AG10803 (cell line): ENCODE results near the gene ADORA2B.

Source experiments
- DNase-seq: peaks from one replicate; pipeline ENCODE4 v3.0.0; 2010; ENCODE audit warnings: low read depth
- H3K4me3 ChIP-seq: 2 replicates; pipeline ENCODE4 v1.5.1; 2011; ENCODE audit warnings: mild to moderate bottlenecking, low read length, control low read depth
- TF ChIP-seq, protein P1 (sequence below): conservative IDR thresholded peaks from 2 replicates; pipeline ENCODE4 v1.5.1; 2011; ENCODE audit warnings: mild to moderate bottlenecking, low read length, control low read depth, inconsistent platforms

Gene ADORA2B

DNA sequence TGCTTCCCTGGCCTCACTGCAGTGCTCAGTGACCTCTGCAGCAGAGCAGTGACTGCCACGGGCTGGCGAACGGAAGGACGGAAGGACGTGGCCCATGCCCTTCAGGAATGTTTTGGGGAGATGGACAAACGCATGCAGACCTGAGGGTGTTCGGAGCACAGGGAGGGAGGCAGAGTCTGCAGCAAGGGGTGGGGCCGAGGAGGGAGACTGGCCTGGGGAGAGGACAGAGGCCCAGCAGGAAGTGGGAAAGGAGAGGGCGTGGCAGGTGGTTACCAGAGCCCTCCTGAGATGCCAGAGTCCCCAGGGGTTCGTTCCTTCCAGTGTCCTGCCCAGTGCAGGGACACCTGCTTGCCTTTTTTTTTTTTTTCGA lies 21.9 kb downstream of the ADORA2B start:
- TF ChIP-seq, protein P1, sequence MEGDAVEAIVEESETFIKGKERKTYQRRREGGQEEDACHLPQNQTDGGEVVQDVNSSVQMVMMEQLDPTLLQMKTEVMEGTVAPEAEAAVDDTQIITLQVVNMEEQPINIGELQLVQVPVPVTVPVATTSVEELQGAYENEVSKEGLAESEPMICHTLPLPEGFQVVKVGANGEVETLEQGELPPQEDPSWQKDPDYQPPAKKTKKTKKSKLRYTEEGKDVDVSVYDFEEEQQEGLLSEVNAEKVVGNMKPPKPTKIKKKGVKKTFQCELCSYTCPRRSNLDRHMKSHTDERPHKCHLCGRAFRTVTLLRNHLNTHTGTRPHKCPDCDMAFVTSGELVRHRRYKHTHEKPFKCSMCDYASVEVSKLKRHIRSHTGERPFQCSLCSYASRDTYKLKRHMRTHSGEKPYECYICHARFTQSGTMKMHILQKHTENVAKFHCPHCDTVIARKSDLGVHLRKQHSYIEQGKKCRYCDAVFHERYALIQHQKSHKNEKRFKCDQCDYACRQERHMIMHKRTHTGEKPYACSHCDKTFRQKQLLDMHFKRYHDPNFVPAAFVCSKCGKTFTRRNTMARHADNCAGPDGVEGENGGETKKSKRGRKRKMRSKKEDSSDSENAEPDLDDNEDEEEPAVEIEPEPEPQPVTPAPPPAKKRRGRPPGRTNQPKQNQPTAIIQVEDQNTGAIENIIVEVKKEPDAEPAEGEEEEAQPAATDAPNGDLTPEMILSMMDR: no peak
- no peak overlapping the region for H3K4me3 ChIP-seq
- DNase-seq: no peak

DNA sequence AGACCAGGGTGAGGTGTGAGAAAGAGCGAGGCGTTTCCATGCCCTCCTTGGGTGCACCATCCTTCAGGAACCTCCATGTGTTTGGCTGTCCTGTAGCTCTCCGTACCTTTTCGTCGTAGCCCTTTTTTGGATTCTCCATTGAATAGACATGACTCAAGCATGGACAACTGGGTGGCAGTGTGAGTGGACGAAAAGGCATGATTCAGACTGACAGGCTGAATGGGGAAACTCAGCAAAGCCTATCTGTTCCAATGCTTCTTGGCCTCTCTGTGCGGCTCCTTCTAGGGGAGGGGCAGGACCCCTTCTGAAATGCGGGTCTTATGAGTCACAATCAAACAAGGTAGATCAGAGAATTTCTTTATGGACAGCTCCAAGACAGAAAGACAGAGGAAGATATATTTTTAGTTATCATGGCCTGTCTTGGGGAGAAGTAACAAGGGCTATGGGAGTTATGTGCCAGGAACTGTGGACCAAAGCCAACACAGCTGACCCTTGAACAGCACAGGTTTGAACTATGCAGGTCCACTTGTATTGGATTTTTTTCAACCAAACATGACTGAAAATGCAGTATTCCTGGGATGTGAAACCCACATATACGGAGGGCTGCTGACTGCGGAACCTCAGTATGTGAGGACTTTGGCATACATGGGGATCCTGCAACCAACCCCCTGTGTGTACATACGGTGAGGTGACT lies 22.9 kb downstream of the ADORA2B start:
- TF ChIP-seq, protein P1: no peak
- H3K4me3 ChIP-seq: no peak overlapping the region
- DNase-seq: no peak

DNA sequence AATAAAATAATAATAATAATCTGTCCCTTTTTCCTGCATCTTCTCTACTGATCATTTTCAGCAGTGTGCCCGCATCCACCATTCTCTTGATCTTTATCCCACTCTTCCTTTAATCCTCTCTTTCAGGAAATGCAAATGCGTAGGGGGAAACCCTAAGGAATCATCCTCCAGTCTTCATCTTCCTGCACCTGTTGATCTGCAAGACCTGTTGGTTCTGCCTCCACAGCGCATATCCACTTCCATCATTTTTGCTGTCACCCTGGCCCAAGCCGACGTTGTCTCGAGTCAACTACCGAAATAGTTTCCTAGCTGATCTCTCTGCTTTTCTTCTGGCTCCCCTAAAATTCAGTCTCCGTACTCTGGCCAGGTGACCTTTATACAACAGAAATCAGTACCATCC lies 24.5 kb downstream of the ADORA2B start:
- DNase-seq: no peak
- H3K4me3 ChIP-seq: no peak overlapping the region
- TF ChIP-seq, protein P1: no peak

DNA sequence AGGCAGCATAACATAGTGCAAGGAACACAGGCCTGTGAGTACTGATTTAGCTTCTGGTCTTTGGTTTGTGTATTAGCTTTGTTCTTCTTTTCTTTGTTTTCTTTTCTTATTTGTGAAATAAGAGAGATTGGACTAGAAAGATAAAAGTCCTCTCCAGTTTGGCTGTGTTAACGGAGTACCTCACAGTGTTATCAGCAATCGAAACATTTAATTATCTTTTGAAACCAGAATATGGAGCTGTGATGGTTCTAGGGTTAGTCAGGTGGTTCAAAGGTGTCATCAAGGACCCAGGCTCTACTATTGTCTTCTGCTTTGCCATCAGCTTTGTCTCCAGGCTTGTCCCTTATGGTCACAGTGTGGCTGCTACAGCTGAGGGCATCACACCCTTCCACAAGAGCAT lies 25.6 kb downstream of the ADORA2B start:
- TF ChIP-seq, protein P1: no peak
- DNase-seq: no peak
- no peak overlapping the region for H3K4me3 ChIP-seq

DNA sequence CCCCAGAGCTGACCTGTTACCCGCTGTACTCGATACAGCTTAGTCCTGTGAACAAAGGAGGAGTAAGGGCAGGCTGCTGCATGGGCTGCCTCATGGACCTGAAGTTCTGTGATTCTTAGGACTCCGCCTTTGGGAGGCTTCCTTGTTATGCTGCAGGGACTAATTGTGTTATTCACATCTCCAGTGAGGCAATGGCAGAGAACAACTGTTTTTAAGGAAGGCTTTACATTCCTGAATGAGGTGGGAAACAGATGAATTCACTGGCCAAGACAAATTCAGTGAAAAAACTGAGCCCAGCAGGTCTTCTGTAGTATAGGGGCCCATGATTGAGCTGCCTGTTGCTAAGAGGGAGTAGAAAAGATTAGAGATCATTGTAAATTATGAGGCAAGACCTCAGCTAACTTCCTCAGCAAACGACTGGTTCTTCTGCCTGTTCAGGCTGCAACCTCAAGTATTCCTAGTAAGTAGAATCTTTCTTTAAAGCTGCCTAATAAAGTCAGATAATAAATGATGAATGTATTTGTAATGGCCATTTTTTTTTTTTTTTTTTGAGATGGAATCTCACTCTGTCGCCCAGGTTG lies 26.3 kb downstream of the ADORA2B start:
- H3K4me3 ChIP-seq: no peak overlapping the region
- DNase-seq: no peak
- TF ChIP-seq, protein P1: no peak

DNA sequence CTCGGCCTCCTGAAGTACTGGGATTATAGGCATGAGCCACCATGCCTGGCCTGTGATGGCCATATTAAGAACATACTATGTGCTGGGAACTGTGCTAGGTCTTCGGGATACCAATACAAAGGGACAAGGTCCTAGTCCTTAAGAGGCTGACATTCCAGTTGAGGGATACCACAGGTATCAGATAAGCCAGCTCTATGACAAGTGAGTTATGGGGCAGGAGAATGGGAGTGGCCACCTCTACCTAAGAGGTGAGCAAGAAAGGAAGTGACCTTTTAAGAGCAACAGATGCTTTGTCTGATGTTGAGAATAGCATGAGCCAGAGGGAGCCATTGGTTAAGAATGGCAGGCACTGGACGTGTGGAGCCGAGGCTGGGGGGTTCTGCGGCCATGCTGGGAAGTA lies 27.0 kb downstream of the ADORA2B start:
- no peak for DNase-seq
- H3K4me3 ChIP-seq: no peak overlapping the region
- TF ChIP-seq, protein P1: no peak

DNA sequence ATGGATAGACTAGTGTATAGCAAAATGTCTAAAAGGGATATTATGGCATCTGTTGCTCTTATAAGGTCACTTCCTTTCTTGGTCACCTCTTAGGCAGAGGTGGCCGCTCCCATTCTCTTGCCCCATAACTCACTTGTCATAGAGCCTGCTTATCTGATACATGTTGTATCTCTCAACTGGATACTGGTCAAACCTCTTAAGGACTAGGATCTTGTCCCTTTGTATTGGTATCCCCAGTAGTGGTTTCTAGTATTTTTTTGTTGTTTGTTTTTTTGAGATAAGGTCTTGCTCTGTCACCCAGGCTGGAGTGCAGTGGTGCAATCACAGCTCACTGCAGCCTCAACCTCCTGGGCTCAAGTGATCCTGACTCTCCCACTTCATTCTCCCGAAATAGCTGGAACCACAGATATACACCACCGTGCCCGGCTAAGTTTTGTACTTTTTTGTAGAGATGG lies 27.6 kb downstream of the ADORA2B start:
- no peak overlapping the region for H3K4me3 ChIP-seq
- DNase-seq: no peak
- TF ChIP-seq, protein P1: no peak
